HepG2 (cell line): ENCODE data around the gene MAP2K2.

Experiments used
- BRCA1 ChIP-seq: sonication (generic); formaldehyde crosslinking; IDR thresholded peaks from 2 replicates; pipeline ENCODE4 v1.4.0; 2020; ENCODE audit warnings: missing genetic modification reagents
- KLF9 ChIP-seq: IDR thresholded peaks from 2 replicates; pipeline ENCODE4 v1.6.1; 2016; ENCODE audit warnings: low read depth
- REPIN1 ChIP-seq: sonication (generic); formaldehyde crosslinking; IDR thresholded peaks from 2 replicates; pipeline ENCODE4 v1.8.0; 2022; ENCODE audit warnings: missing genetic modification reagents, low read depth, mild to moderate bottlenecking, borderline replicate concordance
- SIX1 ChIP-seq: sonication (generic); formaldehyde crosslinking; IDR thresholded peaks from 2 replicates; pipeline ENCODE4 v1.4.0; 2020; ENCODE audit warnings: missing genetic modification reagents, borderline replicate concordance
- ZNF124 ChIP-seq: sonication (generic); formaldehyde crosslinking; IDR thresholded peaks from 2 replicates; pipeline ENCODE4 v1.4.0; 2020; ENCODE audit warnings: missing genetic modification reagents
- TF ChIP-seq, protein P1 (sequence below): sonication (generic); formaldehyde crosslinking; IDR thresholded peaks from 2 replicates; pipeline ENCODE4 v1.5.0; 2020; ENCODE audit warnings: mild to moderate bottlenecking, missing genetic modification reagents, moderate library complexity

DNA sequence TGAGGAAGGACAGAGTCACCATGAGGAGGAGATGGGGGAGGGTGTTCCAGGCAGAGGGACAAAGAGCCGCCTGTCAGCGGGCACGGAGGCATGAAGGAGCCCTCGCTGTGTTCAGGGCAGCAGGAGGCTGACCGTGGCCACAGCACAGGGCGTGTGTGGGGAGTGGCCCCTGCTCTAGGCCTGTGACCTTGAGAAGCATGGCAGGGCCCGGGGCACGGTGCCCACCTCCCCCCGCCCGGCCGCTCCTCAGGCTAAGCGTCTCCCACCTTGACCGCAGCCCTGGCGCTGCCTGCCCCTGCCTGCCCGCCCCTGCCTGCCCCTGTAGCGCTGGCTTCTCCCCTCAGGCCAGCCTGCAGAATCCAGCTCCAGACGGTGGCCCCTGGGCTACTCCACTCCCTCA is 11.6 kb downstream of the MAP2K2 start:
- TF ChIP-seq SIX1 (CRISPR knock-in tag) (no peak), REPIN1 (CRISPR knock-in tag) (no peak), ZNF124 (CRISPR knock-in tag) (no peak), KLF9 (CRISPR knock-in tag) (no peak), BRCA1 (CRISPR knock-in tag) (no peak)
- TF ChIP-seq, protein P1, sequence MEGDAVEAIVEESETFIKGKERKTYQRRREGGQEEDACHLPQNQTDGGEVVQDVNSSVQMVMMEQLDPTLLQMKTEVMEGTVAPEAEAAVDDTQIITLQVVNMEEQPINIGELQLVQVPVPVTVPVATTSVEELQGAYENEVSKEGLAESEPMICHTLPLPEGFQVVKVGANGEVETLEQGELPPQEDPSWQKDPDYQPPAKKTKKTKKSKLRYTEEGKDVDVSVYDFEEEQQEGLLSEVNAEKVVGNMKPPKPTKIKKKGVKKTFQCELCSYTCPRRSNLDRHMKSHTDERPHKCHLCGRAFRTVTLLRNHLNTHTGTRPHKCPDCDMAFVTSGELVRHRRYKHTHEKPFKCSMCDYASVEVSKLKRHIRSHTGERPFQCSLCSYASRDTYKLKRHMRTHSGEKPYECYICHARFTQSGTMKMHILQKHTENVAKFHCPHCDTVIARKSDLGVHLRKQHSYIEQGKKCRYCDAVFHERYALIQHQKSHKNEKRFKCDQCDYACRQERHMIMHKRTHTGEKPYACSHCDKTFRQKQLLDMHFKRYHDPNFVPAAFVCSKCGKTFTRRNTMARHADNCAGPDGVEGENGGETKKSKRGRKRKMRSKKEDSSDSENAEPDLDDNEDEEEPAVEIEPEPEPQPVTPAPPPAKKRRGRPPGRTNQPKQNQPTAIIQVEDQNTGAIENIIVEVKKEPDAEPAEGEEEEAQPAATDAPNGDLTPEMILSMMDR (CRISPR knock-in tag): no peak
